ENCODE data around the gene FNBP1. TPM values are rescaled to one million over a fixed set of nuclear protein-coding genes. Genes with fewer than 3 reads are reported as not detected.
"Not testable (repeated sequence)": the region's sequence is repeated elsewhere in the genome, so short reads cannot be mapped to it uniquely, and the experiment has no call there.

The FNBP1 gene
- polyA plus RNA-seq, 3 donors, result 37.6 to 60.7 (median 51.4) TPM

DNA sequence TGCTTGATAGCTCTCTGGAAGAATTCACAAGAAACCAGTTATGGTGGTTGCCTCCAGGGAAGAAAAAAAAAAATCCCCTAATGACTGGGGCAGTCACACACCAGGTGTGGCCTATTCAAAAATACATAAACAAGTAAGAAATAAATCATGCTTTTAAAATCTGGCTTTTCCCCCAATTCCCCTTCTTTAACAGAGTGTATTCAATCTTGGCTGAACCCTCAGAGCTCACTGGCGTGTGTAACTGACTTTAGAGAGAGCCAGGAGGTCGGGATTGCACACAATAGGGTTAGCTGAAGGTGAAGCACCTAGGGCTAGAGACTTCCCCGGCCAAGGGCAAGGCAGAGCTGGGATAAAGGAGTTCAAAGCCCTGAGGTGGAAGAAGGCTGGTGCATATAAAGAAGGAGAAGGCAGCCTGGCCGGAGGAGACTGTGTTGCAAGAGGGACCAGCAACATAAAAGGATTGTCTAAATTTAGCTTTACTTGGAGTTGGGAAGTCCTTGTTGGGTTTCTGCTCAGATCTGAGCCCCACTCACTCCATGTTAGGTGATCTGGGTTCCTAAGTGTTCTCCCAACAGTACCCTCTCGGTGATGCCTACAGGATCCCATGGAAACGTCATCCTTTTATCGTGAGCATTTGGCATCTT lies 19.7 kb downstream of the FNBP1 start:
- H3K9ac ChIP-seq (ENCODE audit: insufficient read depth, low read length, poor library complexity, severe bottlenecking), result no peak overlapping the region
- no peak overlapping the region for H3K4me3 ChIP-seq (replicated peaks in 1 of 3; ENCODE audit: low read depth in 2 of 3, low read length in 3 of 3)
- Mint-ChIP-seq H3K36me3 (peaks cover 18 to 26% of the 10 kb centered on the region in 2 donors), H3K4me3 (peak overlapping the region; percentile 28 to 56), H3K4me1 (peaks cover 62% of the 10 kb centered on the region), H3K9me3 (peaks cover 0 to 6% (median 3%) of the 10 kb centered on the region in 7 donors), H3K27me3 (ENCODE audit: low read depth in 3 of 3) (peaks cover 0 to 1% (median 0%) of the 10 kb centered on the region in 3 donors), H3K27ac (peak overlapping the region; percentile 79 to 92 (median 88))
- WGBS (ENCODE audit: insufficient coverage), result 87% methylated on average over 6 of the region's 7 CpGs
- H3K79me2 ChIP-seq (ENCODE audit: insufficient read depth, low read length), result peaks cover 100% of the 10 kb centered on the region
- DNase-seq, result no peak
- H3K27ac ChIP-seq (ENCODE audit: low read depth in 1 of 2, low read length in 2 of 2), result peak overlapping the region in 1 of 2 donors; percentile 63
- peak overlapping the region; percentile 15 for H3K4me2 ChIP-seq (replicated peaks; ENCODE audit: extremely low read depth, low read length, poor library complexity, severe bottlenecking)
- no peaks in the 10 kb centered on the region for H3K27me3 ChIP-seq (ENCODE audit: control insufficient read depth in 2 of 2, insufficient read depth in 2 of 2, low read length in 2 of 2)
- H3K9me3 ChIP-seq (replicated peaks in 1 of 2; ENCODE audit: control insufficient read depth in 1 of 2, insufficient read depth in 1 of 2, low read length in 2 of 2), result peaks cover 0 to 2% of the 10 kb centered on the region in 2 donors
- TF ChIP-seq, protein P1, sequence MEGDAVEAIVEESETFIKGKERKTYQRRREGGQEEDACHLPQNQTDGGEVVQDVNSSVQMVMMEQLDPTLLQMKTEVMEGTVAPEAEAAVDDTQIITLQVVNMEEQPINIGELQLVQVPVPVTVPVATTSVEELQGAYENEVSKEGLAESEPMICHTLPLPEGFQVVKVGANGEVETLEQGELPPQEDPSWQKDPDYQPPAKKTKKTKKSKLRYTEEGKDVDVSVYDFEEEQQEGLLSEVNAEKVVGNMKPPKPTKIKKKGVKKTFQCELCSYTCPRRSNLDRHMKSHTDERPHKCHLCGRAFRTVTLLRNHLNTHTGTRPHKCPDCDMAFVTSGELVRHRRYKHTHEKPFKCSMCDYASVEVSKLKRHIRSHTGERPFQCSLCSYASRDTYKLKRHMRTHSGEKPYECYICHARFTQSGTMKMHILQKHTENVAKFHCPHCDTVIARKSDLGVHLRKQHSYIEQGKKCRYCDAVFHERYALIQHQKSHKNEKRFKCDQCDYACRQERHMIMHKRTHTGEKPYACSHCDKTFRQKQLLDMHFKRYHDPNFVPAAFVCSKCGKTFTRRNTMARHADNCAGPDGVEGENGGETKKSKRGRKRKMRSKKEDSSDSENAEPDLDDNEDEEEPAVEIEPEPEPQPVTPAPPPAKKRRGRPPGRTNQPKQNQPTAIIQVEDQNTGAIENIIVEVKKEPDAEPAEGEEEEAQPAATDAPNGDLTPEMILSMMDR (IDR thresholded peaks at IDR 0.05), result no peak
- no peak overlapping the region for H2AFZ ChIP-seq (ENCODE audit: insufficient read depth, low read depth, low read length, poor library complexity, severe bottlenecking)
- peaks cover 0 to 7% of the 10 kb centered on the region in 2 donors for H3K36me3 ChIP-seq (replicated peaks in 1 of 2; ENCODE audit: control insufficient read depth in 1 of 2, insufficient read depth in 2 of 2, low read length in 2 of 2)
- peaks cover 43 to 56% of the 10 kb centered on the region in 2 donors for H3K4me1 ChIP-seq (ENCODE audit: control insufficient read depth in 1 of 2, insufficient read depth in 2 of 2, low read length in 2 of 2)
- intact Hi-C loops (cut with micrococcal nuclease), result no loop called here
- H4K20me1 ChIP-seq (ENCODE audit: insufficient read depth, low read length), result peaks cover 96% of the 10 kb centered on the region

DNA sequence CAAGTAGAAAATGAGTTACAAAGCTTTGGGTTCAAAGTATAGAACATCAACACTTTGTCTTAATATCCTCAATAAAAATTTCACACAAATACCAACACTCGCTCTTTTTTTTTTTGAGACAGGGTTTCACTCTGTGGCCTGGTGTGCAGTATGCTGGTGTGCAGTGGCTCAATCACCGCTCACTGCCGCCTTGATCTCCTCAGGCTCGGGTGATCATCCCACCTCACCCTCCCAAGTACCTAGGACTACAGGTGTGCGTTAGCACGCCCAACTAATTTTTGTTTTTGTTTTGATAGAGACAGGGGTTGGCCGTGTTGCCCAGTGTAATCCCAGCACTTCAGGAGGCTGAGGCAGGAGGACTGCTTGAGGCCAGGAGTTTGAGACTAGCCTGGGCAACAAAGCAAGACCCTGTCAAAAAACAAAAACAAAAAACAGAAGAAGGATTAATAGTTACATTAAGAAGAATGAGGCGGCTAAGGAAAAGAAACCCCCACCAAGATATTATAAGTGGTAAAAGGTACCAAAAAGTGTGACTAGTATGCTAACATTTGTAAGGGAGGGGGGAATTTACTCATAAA lies 20.3 kb downstream of the FNBP1 start:
- TF ChIP-seq, protein P1 (IDR thresholded peaks at IDR 0.05), result no peak
- Histone ChIP-seq H4K20me1 (ENCODE audit: insufficient read depth, low read length) (peaks cover 96% of the 10 kb centered on the region), H3K27me3 (ENCODE audit: control insufficient read depth in 2 of 2, insufficient read depth in 2 of 2, low read length in 2 of 2) (no peaks in the 10 kb centered on the region), H3K9me3 (replicated peaks in 1 of 2; ENCODE audit: control insufficient read depth in 1 of 2, insufficient read depth in 1 of 2, low read length in 2 of 2) (no peaks in the 10 kb centered on the region), H3K4me1 (ENCODE audit: control insufficient read depth in 1 of 2, insufficient read depth in 2 of 2, low read length in 2 of 2) (peaks cover 39 to 51% of the 10 kb centered on the region in 2 donors), H3K9ac (ENCODE audit: insufficient read depth, low read length, poor library complexity, severe bottlenecking) (no peak overlapping the region), H2AFZ (ENCODE audit: insufficient read depth, low read depth, low read length, poor library complexity, severe bottlenecking) (no peak overlapping the region), H3K36me3 (replicated peaks in 1 of 2; ENCODE audit: control insufficient read depth in 1 of 2, insufficient read depth in 2 of 2, low read length in 2 of 2) (peaks cover 0 to 7% of the 10 kb centered on the region in 2 donors), H3K4me3 (replicated peaks in 1 of 3; ENCODE audit: low read depth in 2 of 3, low read length in 3 of 3) (no peak overlapping the region), H3K79me2 (ENCODE audit: insufficient read depth, low read length) (peaks cover 100% of the 10 kb centered on the region), H3K27ac (ENCODE audit: low read depth in 1 of 2, low read length in 2 of 2) (peak overlapping the region in 1 of 2 donors; percentile 63), H3K4me2 (replicated peaks; ENCODE audit: extremely low read depth, low read length, poor library complexity, severe bottlenecking) (no peak overlapping the region)
- peaks cover 13 to 20% of the 10 kb centered on the region in 2 donors for H3K36me3 Mint-ChIP-seq
- no peak overlapping the region for H3K4me3 Mint-ChIP-seq
- intact Hi-C loops (cut with micrococcal nuclease), result no loop called here
- H3K4me1 Mint-ChIP-seq, result peaks cover 56% of the 10 kb centered on the region
- H3K9me3 Mint-ChIP-seq, result peaks cover 0 to 4% (median 1%) of the 10 kb centered on the region in 7 donors
- H3K27ac Mint-ChIP-seq, result peak overlapping the region; percentile 79 to 92 (median 79)
- WGBS (ENCODE audit: insufficient coverage), result 67% methylated on average over 3 of the region's 8 CpGs
- DNase-seq, result no peak
- H3K27me3 Mint-ChIP-seq (ENCODE audit: low read depth in 3 of 3), result peaks cover 0 to 1% (median 0%) of the 10 kb centered on the region in 3 donors

DNA sequence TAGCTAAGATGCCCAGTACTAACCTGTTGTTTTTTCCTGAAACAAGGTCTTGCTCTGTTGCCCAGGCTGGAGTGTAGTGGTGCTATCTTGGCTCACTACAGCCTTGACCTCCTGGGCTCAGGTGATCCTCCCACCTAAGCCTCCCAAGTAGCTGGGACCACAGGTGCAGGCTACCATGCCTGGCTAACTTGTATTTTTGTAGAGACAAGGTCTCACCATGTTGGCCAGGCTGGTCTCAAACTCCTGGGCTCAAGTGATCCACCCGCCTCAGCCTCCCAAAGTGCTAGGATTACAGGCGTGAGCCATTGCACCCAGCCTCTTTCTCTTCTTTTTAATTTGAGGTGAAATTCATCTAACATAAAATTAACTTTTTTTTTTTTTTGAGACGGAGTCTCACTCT lies 21.1 kb downstream of the FNBP1 start:
- Histone ChIP-seq H3K27ac (ENCODE audit: low read depth in 1 of 2, low read length in 2 of 2) (peak overlapping the region in 1 of 2 donors; percentile 33), H3K4me1 (ENCODE audit: control insufficient read depth in 1 of 2, insufficient read depth in 2 of 2, low read length in 2 of 2) (peaks cover 33 to 42% of the 10 kb centered on the region in 2 donors), H4K20me1 (ENCODE audit: insufficient read depth, low read length) (peaks cover 99% of the 10 kb centered on the region), H3K79me2 (ENCODE audit: insufficient read depth, low read length) (peaks cover 100% of the 10 kb centered on the region)
- intact Hi-C loops (cut with micrococcal nuclease); H3K27me3 ChIP-seq (ENCODE audit: control insufficient read depth in 2 of 2, insufficient read depth in 2 of 2, low read length in 2 of 2); H3K27me3 Mint-ChIP-seq (ENCODE audit: low read depth in 3 of 3); H3K9me3 Mint-ChIP-seq; H3K4me3 ChIP-seq (replicated peaks in 1 of 3; ENCODE audit: low read depth in 2 of 3, low read length in 3 of 3); H2AFZ ChIP-seq (ENCODE audit: insufficient read depth, low read depth, low read length, poor library complexity, severe bottlenecking); H3K9me3 ChIP-seq (replicated peaks in 1 of 2; ENCODE audit: control insufficient read depth in 1 of 2, insufficient read depth in 1 of 2, low read length in 2 of 2); DNase-seq; H3K4me2 ChIP-seq (replicated peaks; ENCODE audit: extremely low read depth, low read length, poor library complexity, severe bottlenecking); H3K9ac ChIP-seq (ENCODE audit: insufficient read depth, low read length, poor library complexity, severe bottlenecking); H3K4me3 Mint-ChIP-seq; H3K36me3 ChIP-seq (replicated peaks in 1 of 2; ENCODE audit: control insufficient read depth in 1 of 2, insufficient read depth in 2 of 2, low read length in 2 of 2): not testable (repeated sequence)
- Mint-ChIP-seq H3K27ac (peak overlapping the region in 3 of 7 donors; percentile 15 to 77 (median 18)), H3K36me3 (peaks cover 13 to 21% of the 10 kb centered on the region in 2 donors), H3K4me1 (peaks cover 48% of the 10 kb centered on the region)
- no CpG with 5 or more reads among the region's 3 CpGs for WGBS (ENCODE audit: insufficient coverage)
